GM18502 (cell line): Measurements from ENCODE around the gene ELP4.
"Not testable (repeated sequence)": the region's sequence is repeated elsewhere in the genome, so short reads cannot be mapped to it uniquely, and the experiment has no call there.

Source experiments
- ATAC-seq: cut with Tn5 transposase; IDR thresholded peaks from one replicate; pipeline ENCODE4 v1.9.1; 2021; ENCODE audit warnings: mild to moderate bottlenecking; ENCODE audit not compliant: unreplicated experiment, poor library complexity

Gene ELP4

GRCh38 chr11:31535479-31535878 is 25.9 kb downstream of the ELP4 start:
- no peak for ATAC-seq

DNA sequence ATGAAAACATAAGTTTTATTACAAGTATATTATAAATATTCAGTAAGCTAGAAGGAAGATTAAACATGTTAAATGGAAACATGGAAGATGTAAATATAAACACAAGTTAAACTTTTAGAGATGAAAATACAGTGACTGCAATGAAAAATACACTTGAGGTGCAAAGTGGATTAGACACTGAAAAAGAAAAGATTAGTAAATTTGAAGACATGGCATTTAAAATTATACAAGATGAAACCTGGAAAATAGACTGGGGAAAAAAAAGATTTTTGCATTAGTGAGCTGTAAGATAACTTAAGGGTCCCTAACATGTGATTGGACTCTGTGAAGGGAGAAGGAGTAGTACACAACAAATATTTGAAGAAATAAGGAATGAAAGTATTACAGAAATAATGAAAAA is 33.3 kb downstream of the ELP4 start:
- no peak for ATAC-seq

DNA sequence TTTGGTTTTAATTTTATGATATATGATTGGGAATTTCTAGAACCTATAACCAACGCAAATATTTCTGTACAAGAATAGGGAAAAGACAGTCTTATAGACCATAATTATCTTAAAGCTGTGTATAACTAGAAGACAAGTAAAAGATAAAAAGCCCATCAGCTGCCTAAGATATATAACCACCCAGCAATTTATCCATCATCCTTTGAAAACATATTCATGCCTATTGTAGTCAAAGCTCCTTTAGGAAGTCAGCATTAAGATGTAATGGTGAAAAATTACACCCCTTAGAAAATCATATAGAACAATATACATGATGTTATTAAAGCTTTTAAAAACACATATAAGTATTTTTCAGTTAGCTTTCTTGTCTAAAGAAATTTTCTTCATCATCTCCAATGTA is 46.4 kb downstream of the ELP4 start:
- no peak for ATAC-seq

GRCh38 chr11:31558001-31558400 is 48.4 kb downstream of the ELP4 start:
- no peak for ATAC-seq

DNA sequence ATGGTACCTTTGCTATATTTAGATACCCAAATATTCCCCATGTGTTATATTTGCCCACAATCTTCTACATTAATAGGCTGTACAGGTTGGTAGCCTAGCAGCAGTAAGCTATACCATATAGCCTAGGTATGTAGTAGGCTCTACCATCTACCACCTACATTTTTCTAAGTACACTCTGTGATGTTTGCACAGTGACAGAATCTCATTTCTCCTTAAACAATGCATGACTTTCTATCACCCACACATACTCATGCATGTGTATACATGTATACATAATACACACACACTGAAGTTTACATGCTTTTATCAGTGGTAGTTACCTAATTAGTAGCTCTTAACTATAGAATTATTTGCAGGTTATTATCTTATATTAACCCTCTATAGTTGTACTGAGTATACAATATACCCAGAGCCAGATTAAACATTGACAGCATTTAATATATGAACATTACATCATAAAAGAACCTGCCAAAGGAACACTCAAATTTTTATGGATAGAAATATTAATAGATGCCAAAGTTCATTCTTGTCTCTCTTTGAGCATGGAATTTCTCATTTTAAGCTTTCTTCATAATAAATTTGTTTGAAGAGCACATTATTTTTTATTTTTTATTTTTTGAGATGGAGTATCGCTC is 51.4 kb downstream of the ELP4 start:
- ATAC-seq, result no peak

- ATAC-seq, result not testable (repeated sequence)
Observed at GRCh38 chr11:31564517-31564916, 55.0 kb downstream of the ELP4 start.

- not testable (repeated sequence) for ATAC-seq
Observed at GRCh38 chr11:31574133-31574532, 64.6 kb downstream of the ELP4 start.

DNA sequence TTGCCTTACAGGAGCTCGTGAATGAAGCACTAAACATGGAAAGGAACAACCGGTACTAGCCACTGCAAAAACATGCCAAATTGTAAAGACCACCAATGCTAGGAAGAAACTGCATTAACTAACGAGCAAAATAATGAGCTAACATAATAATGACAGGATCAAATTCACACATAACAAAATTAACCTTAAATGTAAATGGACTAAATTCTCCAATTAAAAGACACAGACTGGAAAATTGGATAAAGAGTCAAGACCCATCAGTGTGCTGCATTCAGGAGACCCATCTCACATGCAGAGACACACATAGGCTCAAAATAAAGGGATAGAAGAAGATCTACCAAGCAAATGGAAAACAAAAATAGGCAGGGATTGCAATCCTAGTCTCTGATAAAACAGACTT is 66.2 kb downstream of the ELP4 start:
- not testable (repeated sequence) for ATAC-seq

- not testable (repeated sequence) for ATAC-seq
Observed at GRCh38 chr11:31579412-31579811, 69.8 kb downstream of the ELP4 start.

- no peak for ATAC-seq
Observed at GRCh38 chr11:31582697-31583096, 73.1 kb downstream of the ELP4 start.

DNA sequence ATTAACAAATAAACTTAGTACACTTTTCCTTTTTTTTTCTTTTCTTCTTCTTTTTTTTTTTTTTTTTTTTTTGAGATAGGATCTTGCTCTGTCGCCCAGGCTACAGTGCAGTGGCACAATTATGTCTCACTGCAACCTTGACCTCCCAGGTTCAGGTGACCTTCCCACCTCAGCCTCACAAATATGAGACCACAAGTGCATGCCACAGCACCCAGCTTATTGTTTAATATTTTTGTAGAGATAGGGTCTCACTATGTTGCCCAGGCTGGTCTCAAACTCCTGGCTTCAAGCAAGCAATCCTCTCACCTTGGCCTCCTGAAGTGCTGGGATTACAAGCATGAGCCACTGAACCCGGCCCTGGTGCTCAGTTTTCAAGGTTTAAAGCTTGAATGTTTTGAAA is 88.9 kb downstream of the ELP4 start:
- ATAC-seq, result no peak

GRCh38 chr11:31601635-31602282 is 92.2 kb downstream of the ELP4 start:
- no peak for ATAC-seq

DNA sequence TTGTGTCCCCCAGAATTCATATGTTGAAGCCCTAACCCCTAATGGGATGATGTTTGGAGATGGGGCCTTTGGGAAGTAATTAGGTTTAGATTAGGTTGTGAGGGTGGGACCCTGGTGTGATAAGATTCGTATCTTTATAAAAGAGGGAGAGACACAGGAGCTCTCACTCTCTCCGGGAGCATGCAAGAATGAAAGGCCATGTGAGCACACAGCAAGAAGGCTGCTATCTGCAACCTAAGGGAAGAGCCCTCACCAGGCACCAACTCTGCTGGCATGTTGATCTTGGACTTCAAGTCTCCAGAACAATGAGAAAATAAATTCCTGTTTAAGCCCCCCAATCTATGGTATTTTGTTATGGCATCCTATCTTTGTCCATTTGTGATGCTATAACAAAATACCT is 97.3 kb downstream of the ELP4 start:
- no peak for ATAC-seq

DNA sequence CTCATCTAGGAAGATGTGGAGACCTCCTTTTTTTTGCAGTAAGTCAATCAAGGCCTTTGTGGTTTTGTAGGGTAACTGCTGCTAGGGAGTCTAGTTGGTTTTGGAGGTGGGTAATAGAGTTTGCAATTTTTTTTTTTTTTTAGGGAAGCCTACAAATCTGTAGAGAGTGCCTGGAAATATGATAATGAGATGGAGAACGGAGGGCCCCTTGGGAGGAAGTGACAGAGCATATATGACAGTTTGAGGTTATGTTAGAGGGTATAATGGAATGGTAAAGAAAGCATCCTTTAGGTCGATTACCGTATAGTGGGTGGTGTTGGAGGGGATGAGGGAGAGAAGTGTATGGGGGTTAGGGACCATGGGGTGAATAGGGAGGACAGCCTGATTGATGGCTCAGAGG is 98.3 kb downstream of the ELP4 start:
- no peak for ATAC-seq

DNA sequence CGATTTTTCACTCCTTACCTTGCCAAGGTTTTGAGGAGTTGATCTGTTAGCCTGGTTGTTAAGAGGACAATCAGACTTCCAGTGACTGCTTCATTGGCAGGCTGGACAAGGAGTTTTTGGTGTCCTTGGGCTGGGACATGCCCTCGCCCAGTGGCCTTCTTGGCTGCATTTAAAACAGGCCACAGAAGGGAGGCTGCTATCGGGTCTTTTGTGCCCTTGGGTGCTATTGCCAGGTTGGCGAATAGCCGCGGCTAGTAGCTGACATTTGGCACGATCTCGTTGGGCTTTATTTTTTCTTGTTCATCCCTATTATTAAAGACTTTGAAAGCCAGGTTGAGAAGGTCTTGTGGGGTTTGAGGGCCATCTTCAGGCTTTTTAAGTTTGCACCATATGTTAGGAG is 99.4 kb downstream of the ELP4 start:
- no peak for ATAC-seq

GRCh38 chr11:31610544-31610943 is 101.0 kb downstream of the ELP4 start:
- no peak for ATAC-seq

- ATAC-seq, result no peak
Observed at GRCh38 chr11:31617246-31617645, 107.7 kb downstream of the ELP4 start.

GRCh38 chr11:31619980-31620379 is 110.4 kb downstream of the ELP4 start:
- peak; percentile 86 for ATAC-seq

DNA sequence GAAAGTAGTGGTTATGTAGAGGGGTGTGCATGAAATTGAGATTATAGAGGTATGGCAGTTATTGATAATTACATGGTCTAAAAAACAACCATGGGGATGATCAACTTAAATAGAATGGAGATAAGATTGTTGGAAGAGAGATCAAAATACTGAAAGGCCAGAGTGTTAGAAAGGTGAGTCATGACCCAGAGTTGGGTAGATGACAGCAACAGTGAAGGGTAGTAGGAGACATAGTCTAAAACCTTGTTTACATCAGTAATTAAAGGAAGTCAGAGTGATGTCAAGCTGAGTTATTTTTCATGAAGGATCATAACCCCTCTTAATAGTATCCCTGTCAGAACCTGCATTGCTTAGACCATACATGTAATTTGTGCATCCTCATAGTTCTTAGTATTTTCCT is 110.9 kb downstream of the ELP4 start:
- ATAC-seq, result peak; percentile 51

GRCh38 chr11:31625868-31626267 is 116.3 kb downstream of the ELP4 start:
- no peak for ATAC-seq

DNA sequence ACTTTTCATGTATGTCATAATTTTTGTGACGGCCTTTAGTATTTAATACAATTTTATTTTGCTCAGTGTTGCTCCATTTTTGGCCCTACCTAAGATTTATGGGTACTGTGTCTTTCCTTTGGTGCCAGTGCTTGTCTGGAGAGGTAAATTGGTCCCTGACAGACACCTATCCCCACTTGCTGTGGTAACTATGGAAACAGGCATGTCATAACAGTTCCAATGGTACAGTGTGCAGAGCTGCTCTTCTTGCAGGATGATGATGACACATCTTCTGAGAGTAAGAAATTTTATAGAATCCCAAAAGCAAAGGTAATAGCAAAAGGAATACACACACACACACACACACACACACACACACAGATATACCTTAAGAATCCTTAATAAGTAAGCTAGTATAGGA is 118.5 kb downstream of the ELP4 start:
- ATAC-seq, result no peak

- ATAC-seq, result no peak
Observed at GRCh38 chr11:31636983-31637382, 127.4 kb downstream of the ELP4 start.
